Dermis microvascular lymphatic vessel endothelial cell (primary cell): ENCODE measurements around the gene SPAG16. TPM values are rescaled to one million over a fixed set of nuclear protein-coding genes. Genes with fewer than 3 reads are reported as not detected.
"Not testable (repeated sequence)": the region's sequence is repeated elsewhere in the genome, so short reads cannot be mapped to it uniquely, and the experiment has no call there.

ENCODE experiments used
- DNase-seq, 2 donors: peaks; one replicate each; pipeline versions ENCODE4 v3.0.0 to v3.0.0-alpha.2; 2010; ENCODE audit warnings: low read depth in 2 of 2
- total RNA-seq: library from RNA; depleted of rRNA; stranded (reverse); fragments of >200 nt; gene quantifications from 2 replicates; pipeline ENCODE4 v1.2.1, GENCODE V29; 2014

The SPAG16 gene
- total RNA-seq, 1 donor from 2014 or later: 11.0 TPM

DNA sequence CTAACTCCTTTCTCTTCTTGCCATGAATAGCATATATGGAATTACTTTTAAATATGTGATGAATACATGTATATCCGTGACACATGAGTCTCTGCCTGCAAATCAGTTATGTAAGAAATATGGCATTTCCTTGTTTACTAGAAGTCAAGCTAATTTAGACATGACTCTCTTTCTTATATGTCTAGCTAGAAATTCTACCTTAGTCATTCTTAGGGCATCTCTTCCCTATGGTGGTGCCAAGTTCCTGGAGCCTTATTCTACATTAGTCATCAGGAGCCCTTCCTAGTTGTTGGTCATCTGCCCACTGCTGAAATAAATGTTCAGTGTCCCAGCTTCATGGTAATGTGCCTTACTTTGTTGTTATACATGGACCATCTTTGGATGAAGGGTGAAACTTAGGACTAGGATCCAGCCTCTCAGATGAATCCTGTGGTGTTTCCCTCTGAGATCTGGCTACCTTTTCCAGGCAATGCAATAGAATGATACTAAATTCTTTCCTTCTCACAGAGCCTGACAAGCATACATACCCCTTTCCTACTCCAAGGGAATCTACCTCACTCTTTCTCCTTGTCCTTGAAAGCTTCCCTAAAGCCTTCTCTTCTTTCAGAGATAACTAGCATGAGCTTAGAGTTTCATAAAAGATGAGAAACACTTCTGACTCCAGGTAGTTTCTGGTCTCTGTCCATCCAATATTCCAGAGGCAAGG is 711.3 kb downstream of the SPAG16 start:
- DNase-seq: peak in 1 of 2 donors; percentile 57

- DNase-seq: not testable (repeated sequence)
Measured at GRCh38 chr2:213998976-213999375, 714.7 kb downstream of the SPAG16 start.

- no peak for DNase-seq
Measured at GRCh38 chr2:214004463-214004862, 720.2 kb downstream of the SPAG16 start.

DNA sequence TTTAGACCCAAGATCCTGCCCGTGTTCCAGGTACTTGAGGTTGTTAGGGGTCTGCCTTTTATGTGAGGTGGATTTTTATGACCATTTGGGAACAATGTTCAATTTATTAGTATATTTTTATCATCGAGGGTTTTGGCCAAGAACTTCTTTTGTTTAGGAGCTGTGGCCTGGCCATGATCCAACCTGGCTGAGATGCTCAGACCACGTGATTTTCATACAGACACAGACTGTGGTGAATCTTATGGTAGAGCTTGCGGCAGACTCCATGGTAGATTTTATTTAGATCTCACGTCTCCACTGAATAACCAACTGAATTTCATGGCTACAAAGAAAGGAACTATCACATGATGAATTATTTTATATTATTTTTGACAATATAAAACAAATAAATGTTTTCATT is 721.1 kb downstream of the SPAG16 start:
- DNase-seq: peak in 1 of 2 donors; percentile 5

- no peak for DNase-seq
Measured at GRCh38 chr2:214006601-214007000, 722.3 kb downstream of the SPAG16 start.

GRCh38 chr2:214011676-214012075 is 727.4 kb downstream of the SPAG16 start:
- no peak for DNase-seq

- no peak for DNase-seq
Measured at GRCh38 chr2:214014551-214015220, 730.4 kb downstream of the SPAG16 start.

DNA sequence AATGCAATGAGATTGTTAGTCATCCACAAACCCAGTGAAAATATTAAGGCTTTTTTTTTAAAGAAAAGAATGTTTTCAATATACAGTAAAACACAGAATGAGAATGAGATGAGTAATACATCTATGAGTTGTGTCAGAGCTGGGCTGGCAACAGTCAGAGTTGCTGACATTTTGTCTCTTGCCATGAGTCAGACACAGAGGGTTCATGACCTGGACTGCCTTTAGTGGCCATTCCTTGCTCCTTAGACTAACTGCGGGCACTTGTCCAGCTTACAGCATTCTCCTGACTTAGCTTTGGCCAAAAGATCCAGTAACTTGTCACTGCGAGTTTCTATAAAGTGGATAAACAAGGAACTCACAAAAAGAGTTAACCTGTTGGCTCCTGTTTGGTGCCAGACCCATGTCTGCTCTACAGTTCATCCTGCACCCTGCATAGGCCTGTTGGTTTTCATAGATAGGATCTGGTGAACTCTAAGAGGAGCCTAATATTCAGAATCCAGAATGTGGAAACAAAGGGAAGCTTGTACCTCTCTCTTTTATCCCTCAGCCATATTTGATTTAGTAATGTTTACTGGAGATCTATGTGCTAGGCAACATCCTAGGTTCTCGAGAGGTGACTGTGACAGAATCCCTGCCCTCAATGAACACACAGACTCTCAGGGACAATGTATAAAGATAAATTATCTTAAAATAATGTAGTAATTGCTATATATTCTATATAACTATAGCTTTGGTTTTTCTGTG is 735.1 kb downstream of the SPAG16 start:
- DNase-seq: peak in 1 of 2 donors; percentile 80

- no peak for DNase-seq
Measured at GRCh38 chr2:214019973-214020345, 735.7 kb downstream of the SPAG16 start.

- no peak for DNase-seq
Measured at GRCh38 chr2:214029190-214029589, 744.9 kb downstream of the SPAG16 start.

GRCh38 chr2:214031566-214031965 is 747.3 kb downstream of the SPAG16 start:
- DNase-seq: no peak

DNA sequence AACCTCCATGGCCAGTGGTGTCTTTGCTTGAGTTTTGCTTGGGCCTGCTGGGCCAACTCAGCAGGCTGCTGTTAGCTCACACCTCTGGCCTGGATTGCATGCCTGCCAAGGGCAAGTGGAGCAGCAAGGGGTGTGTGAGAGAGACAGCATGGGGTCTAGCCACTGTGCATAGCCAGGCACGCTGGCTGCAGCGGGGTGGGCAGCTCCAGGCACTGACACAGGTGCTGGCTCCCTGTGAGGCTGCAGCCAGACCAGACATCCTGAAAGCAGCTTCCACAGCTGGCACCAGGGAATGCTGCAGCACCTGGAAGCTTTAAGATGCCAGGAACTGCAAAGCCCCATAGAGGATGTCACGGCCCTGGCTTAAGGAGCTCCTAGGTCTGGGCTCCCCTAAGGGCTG is 750.2 kb downstream of the SPAG16 start:
- no peak for DNase-seq

DNA sequence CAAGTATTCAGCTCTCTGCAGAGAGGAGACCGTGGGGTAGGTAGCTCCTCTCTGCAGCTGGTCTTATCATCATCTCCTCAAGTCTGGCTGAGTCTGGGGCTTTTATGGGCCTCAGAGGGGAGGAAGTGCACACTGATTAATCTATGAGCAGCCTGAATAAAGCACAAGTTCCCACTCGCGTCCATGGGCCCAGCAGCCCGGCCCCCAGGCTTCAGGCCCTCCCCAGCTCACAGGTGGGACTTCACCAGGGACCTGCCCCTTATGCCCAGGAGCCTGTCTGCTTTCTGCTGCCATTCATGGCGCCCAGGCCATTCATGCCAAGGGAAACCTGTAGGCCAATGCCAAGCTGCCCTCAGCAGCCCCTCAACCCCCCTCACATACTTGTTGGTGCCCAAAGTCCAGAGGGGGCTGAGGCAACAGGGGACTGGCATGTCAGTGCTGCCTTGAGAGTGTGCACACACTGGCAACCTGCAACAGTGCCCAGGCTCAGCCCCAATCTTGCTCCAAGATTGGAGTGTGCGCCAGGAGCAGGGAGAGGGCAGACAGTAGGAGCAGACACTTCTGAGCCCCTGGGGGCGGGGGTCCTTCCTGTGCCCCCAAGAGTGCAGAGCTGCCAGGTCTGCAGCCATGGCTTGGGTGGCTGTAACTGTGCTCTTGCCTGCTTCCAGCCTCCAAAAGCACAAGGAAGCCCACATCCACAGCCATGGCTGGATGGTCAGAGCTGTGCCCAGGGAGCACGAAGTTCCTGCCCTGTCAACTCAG is 751.0 kb downstream of the SPAG16 start:
- DNase-seq: no peak

DNA sequence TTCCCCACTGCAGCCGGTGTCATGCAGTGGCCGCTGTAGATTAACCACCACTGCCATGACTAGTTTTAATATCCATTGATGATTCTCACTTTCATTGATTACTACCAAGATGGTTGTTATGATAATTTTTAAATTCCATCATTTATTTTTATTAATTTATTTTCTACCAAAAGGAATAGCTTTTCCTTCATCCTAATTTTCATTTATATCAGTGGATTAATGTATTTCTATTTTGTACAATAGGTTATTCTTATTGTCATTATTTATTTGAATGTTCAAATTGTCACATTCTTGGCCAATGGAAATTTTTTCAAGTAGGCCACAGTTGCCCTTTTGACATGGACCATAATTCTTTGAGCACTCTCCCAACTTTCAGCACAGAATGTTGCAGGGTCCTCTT is 751.7 kb downstream of the SPAG16 start:
- DNase-seq: no peak

DNA sequence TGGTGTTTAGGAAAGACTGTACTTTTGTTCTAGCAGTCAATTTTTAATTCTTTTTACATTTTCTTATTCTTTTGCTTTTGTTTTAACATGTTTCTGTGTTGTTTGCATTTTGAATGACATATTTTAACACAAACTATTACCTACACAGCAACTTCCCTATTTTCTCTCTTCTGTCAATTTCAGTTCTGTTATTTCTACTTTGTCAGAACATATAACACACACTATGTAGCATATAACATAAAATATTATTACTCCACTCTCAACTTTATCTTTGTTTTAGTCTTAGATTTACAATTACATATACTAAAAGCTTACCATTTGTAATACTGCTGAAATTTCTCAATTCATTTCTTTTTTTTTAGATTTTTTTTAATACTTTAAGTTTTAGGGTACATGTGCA is 753.9 kb downstream of the SPAG16 start:
- DNase-seq: no peak

DNA sequence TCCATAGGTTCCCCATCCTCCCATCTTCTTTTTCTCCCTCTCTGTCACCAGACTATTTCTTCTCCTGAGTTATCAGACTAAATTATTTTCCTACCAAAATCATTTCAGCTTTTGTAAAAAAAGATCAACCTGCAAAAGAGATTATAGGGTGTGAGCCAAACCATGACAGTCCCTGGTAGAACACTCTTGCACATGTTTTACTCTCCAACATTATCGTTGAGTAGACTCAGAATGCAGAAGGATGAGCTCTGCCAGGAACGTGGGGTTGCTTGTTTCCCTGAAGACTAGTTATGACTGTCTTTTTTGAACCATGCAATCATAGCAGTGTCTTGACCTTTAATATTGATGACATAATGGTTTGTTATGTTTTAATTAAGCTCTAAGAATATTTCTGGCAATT is 766.5 kb downstream of the SPAG16 start:
- DNase-seq: no peak

- no peak for DNase-seq
Measured at GRCh38 chr2:214051585-214051984, 767.3 kb downstream of the SPAG16 start.

- no peak for DNase-seq
Measured at GRCh38 chr2:214052235-214052634, 768.0 kb downstream of the SPAG16 start.

DNA sequence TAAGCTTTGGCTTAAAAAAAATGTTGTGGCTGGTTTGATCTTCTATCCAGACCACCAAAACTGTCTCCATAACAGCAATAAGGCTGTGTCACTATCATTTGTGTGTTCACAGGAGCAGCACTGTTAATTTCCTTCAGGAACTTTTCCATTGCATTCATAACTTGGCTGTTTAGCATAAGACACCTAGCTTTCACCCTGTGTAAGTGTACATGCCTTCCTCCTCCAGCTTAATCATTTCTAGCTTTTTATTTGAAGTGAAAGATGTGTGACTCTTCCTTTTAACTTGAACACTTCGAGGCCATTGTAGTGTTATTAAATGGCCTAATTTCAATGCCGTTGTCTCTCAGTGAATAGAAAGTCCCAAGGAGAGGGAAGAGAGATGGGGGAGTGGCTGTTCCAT is 773.7 kb downstream of the SPAG16 start:
- no peak for DNase-seq

DNA sequence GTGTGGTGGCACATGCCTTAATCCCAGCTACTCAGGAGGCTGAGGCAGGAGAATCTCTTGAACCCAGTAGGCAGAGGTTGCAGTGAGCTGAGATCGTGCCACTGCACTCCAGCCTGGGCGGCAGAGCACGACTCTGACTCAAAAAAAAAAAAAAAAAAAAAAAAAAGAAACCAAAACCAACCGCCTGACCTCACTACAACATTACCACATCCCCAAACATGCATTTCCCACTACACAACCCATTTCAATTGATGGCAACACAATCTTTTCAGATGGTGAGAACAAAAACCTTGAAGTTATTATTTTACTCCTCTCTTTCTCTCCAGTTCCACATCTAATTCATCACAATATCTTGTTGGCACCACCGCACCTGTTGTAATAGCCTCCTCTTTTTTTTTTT is 778.0 kb downstream of the SPAG16 start:
- DNase-seq: not testable (repeated sequence)

GRCh38 chr2:214064471-214064870 is 780.2 kb downstream of the SPAG16 start:
- DNase-seq: no peak

GRCh38 chr2:214066862-214067261 is 782.6 kb downstream of the SPAG16 start:
- DNase-seq: no peak
